ENCODE measurements around the gene SIRPB2. TPM values are rescaled to one million over a fixed set of nuclear protein-coding genes. Genes with fewer than 3 reads are reported as not detected.

SIRPB2 gene
- polyA plus RNA-seq, 3 donors from 2014 or later: 0.60 to 0.95 (median 0.63) TPM

DNA sequence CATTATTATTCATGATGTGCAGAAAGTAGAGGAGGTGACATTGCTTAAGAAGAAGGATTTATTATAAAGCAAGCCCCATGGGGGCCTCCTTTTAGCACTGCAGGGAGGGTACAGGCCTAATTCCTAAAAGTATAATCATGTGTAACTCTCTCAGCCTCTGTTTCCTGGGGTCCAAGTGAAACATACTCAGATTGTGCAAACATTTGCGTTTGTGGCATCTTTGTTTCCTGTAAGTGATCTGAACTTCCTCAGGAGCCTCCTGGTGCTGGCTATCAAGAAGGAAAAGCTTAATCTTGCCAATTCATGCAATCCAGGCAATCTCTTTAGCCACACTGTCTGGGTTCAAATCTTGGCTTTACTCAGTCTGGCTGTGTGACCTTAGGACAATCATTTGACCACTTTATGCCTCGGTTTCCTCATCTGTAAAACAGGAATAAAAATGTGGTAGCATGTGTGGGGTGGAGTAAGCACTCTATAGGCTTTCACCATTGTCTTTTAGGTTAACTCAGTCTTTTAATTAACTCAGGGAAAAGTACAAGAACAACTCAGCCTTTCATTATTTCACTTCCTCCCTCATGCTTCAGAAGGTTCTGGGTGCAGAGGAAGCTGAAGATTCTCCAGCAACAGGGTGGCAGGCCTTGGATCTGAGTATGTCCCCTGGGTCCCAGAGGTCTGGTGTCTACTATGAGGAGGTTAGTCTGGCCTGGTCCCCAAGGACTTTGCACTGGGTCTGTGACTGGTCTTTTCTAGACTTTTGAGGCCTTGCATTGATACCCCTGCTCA lies 831 bp upstream of the SIRPB2 start:
- Mint-ChIP-seq H3K36me3 (no peaks in the 10 kb centered on the region), H3K27ac (no peak overlapping the region), H3K9me3 (no peaks in the 10 kb centered on the region), H3K27me3 (ENCODE audit: low read depth in 3 of 3) (peaks cover 5 to 26% (median 12%) of the 10 kb centered on the region in 3 donors), H3K4me1 (no peaks in the 10 kb centered on the region), H3K4me3 (no peak overlapping the region)
- DNase-seq: no peak

DNA sequence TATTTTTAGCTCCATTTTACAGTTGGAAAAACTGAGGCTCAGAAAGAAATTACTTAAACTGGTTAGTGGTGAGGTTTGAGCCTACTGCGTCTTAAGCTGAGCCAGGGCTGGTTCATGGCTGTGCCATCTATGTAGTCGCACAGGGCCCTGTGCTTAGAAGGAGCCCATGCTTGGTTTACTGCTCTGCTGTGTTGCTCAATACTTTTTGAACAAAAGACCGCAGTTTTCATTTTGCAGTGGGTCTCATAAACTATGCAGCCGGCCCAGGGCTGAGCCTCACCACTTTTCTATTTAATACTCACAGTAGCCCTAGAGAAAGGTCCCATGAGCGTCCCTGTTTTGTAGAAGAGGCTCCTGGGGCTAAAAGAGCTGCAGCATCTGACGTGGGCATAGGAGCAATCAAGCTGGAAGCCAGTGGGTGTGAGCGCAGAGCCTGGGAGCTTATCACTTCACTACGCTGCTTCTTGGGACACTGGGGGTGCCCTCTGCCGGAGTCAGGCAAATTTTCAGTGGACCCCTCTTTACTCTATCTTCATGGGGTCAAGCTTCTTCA lies 501 bp downstream of the SIRPB2 start:
- Mint-ChIP-seq H3K36me3 (no peaks in the 10 kb centered on the region), H3K9me3 (no peaks in the 10 kb centered on the region), H3K27ac (no peak overlapping the region), H3K4me3 (no peak overlapping the region), H3K27me3 (ENCODE audit: low read depth in 3 of 3) (peaks cover 5 to 18% (median 12%) of the 10 kb centered on the region in 3 donors), H3K4me1 (no peaks in the 10 kb centered on the region)
- DNase-seq: no peak

DNA sequence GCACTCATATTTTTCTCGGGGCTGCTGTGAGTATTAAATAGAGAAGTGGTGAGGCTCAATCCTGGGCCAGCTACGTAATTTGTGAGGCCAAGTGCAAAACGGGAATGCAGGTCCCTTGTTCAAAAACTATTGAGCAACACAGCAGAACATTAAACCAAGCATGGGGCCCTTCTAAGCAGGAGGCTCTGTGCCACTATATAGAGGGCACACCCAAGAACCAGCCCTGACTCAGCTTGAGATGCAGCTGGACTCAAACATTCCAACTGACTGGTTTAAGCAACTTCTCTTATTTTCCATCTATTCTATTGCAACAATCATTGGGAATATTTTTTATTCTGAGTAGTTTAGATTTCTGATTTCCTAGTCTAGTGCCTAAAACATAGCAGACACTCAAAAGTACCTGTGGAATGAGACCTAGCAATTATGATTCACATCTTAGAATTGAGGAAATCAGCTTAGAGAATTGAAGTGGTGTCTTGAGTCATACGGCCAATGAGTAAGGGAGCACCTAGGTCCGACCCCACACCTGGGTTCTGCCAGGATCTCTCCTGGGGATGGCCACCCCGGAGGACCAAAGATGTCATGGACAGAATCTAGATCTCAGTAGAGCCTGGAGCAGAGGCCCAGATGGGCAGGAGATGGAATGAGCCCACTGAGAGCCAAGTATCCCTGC lies 1.3 kb downstream of the SIRPB2 start:
- no peaks in the 10 kb centered on the region for H3K4me1 Mint-ChIP-seq
- no peak overlapping the region for H3K27ac Mint-ChIP-seq
- H3K4me3 Mint-ChIP-seq: no peak overlapping the region
- DNase-seq: no peak
- H3K36me3 Mint-ChIP-seq: no peaks in the 10 kb centered on the region
- H3K9me3 Mint-ChIP-seq: no peaks in the 10 kb centered on the region
- peaks cover 5 to 18% (median 13%) of the 10 kb centered on the region in 3 donors for H3K27me3 Mint-ChIP-seq (ENCODE audit: low read depth in 3 of 3)

DNA sequence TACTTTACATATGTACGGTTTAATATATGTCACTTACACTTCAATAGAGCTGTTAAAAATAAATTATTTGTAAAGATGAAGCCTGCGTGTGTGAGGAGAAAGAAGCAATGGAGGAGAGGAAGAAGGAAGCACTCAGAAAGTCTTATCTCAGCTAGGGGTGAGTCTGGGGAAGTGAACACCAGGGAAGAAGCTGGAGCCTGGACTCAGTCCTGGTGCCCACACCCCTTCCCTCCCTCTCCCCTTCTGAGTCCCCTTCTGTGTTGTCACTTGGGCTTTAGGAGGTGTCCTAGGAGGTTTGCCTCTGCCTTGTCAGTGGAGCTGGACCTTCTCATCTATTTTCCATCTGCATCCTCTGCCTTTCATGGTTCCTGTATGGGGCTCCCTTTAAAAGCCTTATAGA lies 1.9 kb downstream of the SIRPB2 start:
- Mint-ChIP-seq H3K27me3 (ENCODE audit: low read depth in 3 of 3) (peaks cover 5 to 20% (median 12%) of the 10 kb centered on the region in 3 donors), H3K27ac (no peak overlapping the region), H3K36me3 (no peaks in the 10 kb centered on the region), H3K4me3 (no peak overlapping the region), H3K9me3 (no peaks in the 10 kb centered on the region), H3K4me1 (no peaks in the 10 kb centered on the region)
- no peak for DNase-seq

DNA sequence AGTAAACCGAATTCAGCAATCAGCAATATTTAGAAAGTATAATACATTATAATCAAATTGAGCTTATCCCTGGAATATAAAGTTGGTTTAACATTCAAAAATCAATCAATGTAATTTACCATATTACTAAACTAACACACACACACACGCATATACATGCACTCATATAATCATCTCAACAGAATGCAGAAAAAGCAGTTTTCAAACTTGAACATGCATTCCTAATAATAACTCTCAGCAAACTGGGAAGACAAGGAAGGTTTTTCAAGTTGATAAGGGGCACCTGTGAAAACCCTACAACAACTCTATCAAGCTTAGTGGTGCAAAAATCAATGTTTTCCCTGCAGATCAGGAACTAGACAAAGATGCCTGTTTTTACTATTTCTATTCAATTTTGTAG lies 4.7 kb downstream of the SIRPB2 start:
- peaks cover 2 to 12% (median 12%) of the 10 kb centered on the region in 3 donors for H3K27me3 Mint-ChIP-seq (ENCODE audit: low read depth in 3 of 3)
- no peak overlapping the region for H3K27ac Mint-ChIP-seq
- no peaks in the 10 kb centered on the region for H3K36me3 Mint-ChIP-seq
- DNase-seq: no peak
- no peaks in the 10 kb centered on the region for H3K9me3 Mint-ChIP-seq
- no peak overlapping the region for H3K4me3 Mint-ChIP-seq
- no peaks in the 10 kb centered on the region for H3K4me1 Mint-ChIP-seq

DNA sequence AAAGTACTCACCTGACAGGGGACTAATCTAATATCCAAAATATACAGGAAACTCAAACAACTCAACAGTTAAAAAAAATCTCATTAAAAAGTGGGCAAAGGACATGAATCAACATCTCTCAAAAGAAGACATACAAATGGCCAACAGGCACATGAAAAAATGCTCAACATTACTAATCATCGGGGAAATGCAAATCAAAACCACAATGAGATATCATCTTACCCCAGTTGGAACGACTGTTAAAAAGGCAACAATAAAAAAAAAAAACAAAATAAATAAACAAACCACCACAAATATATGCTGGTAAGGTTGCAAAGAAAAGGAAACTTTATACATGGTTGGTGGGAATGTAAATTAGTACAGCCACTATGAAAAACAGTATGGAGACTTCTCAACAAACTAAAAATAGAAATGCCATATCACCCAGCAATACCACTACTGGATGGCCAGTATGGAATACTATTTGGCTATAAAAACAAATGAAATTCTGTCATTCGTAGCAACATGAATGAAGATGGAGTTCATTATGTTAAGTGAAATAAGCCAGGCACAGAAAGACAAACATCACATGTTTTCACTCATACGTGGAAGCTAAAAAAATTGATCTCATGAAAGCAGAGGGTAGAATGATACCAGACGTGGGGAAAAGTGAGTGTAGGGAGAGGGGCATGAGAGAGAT lies 6.6 kb downstream of the SIRPB2 start:
- Mint-ChIP-seq H3K4me1 (no peaks in the 10 kb centered on the region), H3K4me3 (no peak overlapping the region), H3K27me3 (ENCODE audit: low read depth in 3 of 3) (peaks cover 2 to 15% (median 13%) of the 10 kb centered on the region in 3 donors), H3K27ac (no peak overlapping the region), H3K9me3 (no peaks in the 10 kb centered on the region), H3K36me3 (no peaks in the 10 kb centered on the region)
- DNase-seq: no peak

DNA sequence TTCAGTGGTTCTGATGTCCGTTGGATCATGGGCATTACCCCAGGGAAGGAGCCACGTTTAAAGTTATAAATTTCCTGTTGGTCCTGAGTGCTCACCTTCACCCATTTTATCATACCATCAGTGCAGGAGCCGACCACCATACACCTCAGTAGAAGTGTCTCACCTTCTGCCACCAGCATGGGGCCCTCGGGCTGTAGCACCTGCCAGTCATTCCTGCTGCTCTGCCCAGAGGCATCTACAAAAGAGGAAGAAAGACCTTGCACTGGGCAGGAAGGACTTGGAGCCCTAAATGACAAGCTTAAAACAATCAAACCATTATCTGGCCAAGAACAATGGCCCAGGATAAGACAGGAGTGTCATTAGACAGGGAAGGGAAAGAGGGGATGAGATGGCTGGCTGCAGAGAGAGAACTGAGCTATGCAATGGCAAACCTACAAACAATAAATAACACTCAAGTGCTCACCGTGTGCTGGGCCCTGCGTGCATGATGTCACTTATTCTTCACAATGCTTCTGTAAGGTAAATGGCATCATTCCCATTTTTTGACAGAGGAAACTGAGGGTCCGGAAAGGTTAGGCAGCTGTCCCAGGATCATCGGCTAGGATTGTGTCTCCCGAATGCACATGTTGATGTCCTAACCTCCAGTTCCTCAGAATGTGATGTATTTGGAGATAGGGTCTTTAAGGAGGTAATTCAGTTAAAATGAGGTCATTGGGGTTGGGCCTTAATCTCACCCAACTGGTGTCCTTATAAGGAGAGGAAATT lies 11.2 kb downstream of the SIRPB2 start:
- Mint-ChIP-seq H3K27ac (no peak overlapping the region), H3K4me1 (no peaks in the 10 kb centered on the region), H3K36me3 (no peaks in the 10 kb centered on the region), H3K9me3 (no peaks in the 10 kb centered on the region), H3K27me3 (ENCODE audit: low read depth in 3 of 3) (peaks cover 3 to 14% (median 4%) of the 10 kb centered on the region in 3 donors), H3K4me3 (no peak overlapping the region)
- no peak for DNase-seq

DNA sequence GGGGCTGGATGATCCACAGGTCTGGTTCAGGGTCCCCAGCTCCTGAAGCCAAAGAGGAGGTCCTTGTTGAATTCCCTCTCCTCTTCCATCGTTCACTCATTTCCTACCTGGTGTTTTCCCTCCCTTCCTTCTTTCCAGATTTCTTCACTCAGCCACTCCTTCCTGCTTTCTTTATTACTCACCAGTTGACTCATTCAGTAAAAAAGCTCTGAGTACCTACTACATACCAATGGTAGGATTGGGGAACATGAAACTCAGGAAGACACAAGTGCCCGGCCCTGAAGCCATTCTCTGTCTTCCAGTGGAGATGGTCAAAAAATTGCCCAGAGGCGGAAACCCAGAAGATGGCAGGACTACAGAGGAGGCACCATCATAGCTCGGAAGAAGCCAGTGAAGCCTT lies 12.7 kb downstream of the SIRPB2 start:
- DNase-seq: no peak
- peaks cover 3 to 9% (median 4%) of the 10 kb centered on the region in 3 donors for H3K27me3 Mint-ChIP-seq (ENCODE audit: low read depth in 3 of 3)
- H3K9me3 Mint-ChIP-seq: no peaks in the 10 kb centered on the region
- no peak overlapping the region for H3K27ac Mint-ChIP-seq
- no peaks in the 10 kb centered on the region for H3K36me3 Mint-ChIP-seq
- no peak overlapping the region for H3K4me3 Mint-ChIP-seq
- H3K4me1 Mint-ChIP-seq: no peaks in the 10 kb centered on the region

DNA sequence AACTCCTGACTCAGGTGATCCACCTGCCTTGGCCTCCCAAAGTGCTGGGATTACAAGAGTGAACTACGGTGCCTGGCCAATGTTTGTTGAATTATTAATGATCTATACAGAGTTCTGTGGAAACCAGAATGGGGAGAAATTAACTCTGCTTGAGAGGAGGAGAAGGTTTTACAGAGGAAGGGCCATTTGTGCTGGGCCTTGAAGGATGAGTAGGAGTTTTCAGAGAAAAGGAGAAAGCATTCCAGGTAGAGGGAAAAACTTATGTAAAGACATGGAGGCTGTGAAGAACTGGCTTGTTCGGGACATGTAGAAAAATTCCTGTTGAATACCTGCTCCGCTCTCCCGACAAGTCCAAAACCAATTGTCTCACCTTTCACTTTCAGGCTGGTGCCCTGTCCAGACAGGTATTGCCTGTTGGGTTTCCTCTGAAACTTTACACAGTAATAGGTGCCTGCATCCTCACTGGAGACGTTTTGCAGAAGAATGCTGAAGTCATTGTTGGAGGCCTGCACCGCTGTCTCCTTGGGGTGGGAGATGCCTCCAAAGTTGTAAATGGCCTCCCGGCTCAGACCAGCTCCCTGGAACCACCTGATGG lies 13.2 kb downstream of the SIRPB2 start:
- Mint-ChIP-seq H3K9me3 (no peaks in the 10 kb centered on the region), H3K36me3 (no peaks in the 10 kb centered on the region), H3K4me3 (no peak overlapping the region), H3K27me3 (ENCODE audit: low read depth in 3 of 3) (peaks cover 3 to 11% (median 4%) of the 10 kb centered on the region in 3 donors), H3K27ac (no peak overlapping the region), H3K4me1 (no peaks in the 10 kb centered on the region)
- DNase-seq: no peak

DNA sequence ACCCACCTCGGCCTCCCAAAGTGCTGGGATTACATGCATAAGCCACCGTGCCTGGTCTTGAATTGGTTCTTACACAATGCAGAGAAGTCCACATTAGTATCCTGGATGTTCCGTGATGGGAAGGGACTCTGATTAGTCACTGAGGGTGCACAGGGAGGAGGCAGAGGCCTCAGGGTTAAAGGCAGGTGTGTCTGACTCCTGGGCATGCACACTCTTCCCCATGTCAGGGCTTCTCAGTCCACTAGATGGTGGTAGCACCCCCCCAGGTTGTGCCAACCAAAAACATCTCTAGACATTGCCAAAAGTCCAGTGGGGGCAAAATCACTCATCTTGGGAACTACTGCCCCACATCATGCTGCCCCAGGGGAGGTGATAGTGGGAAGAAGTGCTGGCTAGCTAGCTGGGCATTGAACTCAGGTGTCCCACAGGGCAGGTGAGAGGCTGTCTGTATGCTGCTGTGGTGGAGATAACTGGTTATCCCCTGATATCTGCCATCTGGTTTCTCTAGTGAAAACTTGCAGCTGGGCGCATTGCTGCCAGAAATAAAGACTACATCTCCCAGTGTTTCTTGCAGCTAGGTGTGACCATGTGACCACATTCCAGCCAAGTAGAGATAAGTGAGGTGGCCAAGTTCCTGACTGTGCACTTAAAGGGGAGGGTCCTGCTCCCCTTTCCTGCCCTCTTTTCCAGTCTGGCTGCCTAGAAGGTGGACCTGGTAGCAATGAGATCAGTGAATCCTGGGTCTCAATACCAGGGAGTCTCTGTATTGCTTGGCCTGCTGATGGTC lies 16.2 kb downstream of the SIRPB2 start:
- no peak overlapping the region for H3K4me3 Mint-ChIP-seq
- no peak overlapping the region for H3K27ac Mint-ChIP-seq
- no peak for DNase-seq

DNA sequence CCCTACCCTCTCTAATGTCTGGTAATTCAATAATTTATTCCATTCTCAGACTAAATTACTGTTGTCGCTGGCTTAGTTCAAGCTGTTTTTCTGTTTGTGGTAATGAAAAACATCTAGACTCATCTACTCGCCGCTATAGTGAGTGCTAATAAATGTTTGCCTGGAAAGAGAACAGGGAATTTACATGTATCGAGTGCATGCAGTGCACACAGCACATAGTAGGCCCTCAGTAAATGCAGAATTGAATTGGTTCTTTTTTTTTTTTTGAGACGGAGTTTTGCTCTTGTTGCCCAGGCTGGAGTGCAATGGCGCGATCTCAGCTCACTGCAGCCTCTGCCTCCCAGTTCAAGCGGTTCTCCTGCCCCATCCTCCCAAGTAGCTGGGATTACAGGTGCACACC lies 16.9 kb downstream of the SIRPB2 start:
- Mint-ChIP-seq H3K27ac (no peak overlapping the region), H3K4me3 (no peak overlapping the region)
- DNase-seq: no peak

More for the DNA sequence above, 16.2 kb downstream of the SIRPB2 start:
- no peaks in the 10 kb centered on the region for H3K4me1 Mint-ChIP-seq
- no peaks in the 10 kb centered on the region for H3K9me3 Mint-ChIP-seq
- H3K27me3 Mint-ChIP-seq (ENCODE audit: low read depth in 3 of 3): peaks cover 3 to 7% (median 4%) of the 10 kb centered on the region in 3 donors
- H3K36me3 Mint-ChIP-seq: no peaks in the 10 kb centered on the region

DNA sequence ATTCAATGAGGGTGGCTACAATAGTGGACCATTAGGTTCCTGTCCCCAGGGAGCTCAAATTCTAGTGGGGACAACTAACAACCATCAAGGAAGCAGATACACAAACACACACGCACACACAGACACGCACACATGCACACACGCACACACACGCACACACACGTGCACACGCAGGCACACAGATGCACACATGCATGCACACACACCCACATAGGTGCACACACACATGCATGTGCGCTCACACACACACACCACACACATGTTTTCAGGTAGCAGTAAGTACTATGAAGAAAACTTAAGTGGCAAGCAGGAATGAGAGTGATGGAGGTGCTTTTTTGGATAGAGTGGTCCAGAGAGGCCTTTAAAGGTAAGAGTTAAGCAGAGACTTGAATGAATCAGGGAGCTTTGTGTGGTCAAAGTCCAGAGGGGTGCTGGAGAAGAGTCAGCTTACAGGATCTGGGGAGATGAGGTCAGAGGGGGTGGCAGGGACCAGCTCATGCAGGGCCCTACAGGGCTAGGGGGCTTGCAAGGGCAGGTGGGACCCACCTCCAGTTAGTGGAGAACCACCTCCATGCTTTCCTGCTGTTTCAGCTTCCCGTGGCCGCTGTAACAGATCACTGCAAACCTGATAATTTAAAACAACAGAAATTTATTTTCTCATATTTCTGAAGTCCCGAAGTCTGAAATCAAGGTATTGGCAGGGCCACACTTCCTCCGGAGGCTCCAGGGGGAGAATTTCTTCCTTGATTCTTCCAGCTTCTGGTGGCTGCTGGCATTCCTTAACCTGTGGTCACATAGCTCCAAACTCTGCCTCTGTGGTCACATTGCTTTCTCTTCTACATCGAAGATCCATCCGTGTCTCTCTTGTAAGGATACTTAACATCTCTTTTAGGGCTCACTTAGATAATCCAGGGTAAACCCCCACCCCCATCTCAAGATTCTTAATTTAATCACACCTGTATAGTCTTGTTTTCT lies 17.7 kb downstream of the SIRPB2 start:
- Mint-ChIP-seq H3K27ac (no peak overlapping the region), H3K27me3 (ENCODE audit: low read depth in 3 of 3) (peaks cover 2 to 4% (median 4%) of the 10 kb centered on the region in 3 donors), H3K4me3 (no peak overlapping the region), H3K4me1 (no peaks in the 10 kb centered on the region), H3K36me3 (no peaks in the 10 kb centered on the region), H3K9me3 (no peaks in the 10 kb centered on the region)
- DNase-seq: no peak

More for the DNA sequence above, 16.9 kb downstream of the SIRPB2 start:
- Mint-ChIP-seq H3K9me3 (no peaks in the 10 kb centered on the region), H3K36me3 (no peaks in the 10 kb centered on the region), H3K27me3 (ENCODE audit: low read depth in 3 of 3) (peaks cover 2 to 4% (median 3%) of the 10 kb centered on the region in 3 donors), H3K4me1 (no peaks in the 10 kb centered on the region)
